LNCAP (cell line): ENCODE data around the gene LEMD2.

Source experiments
- TF ChIP-seq, protein P1 (sequence below): fragments of 450-650 bp; IDR thresholded peaks from 2 replicates; pipeline ENCODE4 v1.5.1; 2017; ENCODE audit warnings: mild to moderate bottlenecking

The LEMD2 gene

DNA sequence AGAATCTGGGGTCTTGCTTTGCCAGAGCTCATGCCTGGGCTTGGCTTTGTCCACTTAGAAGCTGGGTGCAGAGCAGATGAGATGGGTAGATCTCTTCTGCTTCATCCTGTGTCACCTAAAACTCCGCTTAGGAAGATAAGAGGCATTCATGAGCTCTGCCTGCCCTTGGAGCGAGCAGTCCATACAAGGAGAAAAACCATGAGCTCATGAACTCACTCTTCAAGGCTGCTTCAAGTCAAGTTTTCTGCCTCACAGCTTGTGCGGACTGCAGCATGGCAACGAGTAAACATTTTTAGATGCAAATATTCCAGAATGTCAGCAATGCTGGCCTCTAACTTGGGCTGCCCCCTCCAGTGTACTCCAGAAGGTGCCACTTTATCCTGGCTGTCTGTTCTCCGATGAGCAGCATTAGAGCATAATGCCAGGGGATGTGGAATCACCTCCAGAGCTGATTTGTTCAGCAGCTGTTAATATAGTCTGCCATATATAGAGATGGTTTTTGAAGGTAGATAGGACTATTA, 66.8 kb downstream of the LEMD2 start:
- TF ChIP-seq, protein P1, sequence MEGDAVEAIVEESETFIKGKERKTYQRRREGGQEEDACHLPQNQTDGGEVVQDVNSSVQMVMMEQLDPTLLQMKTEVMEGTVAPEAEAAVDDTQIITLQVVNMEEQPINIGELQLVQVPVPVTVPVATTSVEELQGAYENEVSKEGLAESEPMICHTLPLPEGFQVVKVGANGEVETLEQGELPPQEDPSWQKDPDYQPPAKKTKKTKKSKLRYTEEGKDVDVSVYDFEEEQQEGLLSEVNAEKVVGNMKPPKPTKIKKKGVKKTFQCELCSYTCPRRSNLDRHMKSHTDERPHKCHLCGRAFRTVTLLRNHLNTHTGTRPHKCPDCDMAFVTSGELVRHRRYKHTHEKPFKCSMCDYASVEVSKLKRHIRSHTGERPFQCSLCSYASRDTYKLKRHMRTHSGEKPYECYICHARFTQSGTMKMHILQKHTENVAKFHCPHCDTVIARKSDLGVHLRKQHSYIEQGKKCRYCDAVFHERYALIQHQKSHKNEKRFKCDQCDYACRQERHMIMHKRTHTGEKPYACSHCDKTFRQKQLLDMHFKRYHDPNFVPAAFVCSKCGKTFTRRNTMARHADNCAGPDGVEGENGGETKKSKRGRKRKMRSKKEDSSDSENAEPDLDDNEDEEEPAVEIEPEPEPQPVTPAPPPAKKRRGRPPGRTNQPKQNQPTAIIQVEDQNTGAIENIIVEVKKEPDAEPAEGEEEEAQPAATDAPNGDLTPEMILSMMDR = no peak

DNA sequence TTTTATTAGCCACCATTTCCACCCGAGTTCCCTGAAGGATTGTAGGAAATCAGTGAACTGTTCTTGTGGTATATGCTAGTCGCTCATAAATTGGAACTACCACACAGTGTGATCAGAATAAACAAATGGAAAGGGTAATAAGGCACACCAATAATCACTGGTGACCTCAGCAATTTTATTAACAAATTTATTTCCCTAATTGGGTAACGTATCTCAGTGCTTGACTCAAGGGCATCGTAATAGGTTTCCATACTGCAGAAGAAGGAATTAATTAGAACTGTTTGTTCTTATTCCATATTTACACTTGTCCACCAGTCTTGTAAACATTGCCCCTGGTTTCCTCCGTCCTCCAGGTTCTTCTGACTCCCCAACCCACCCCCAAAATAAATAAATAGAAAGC, 67.4 kb downstream of the LEMD2 start:
- TF ChIP-seq, protein P1 = no peak
